ENCODE data around the gene ZNF277. TPM values are rescaled to one million over a fixed set of nuclear protein-coding genes. Genes with fewer than 3 reads are reported as not detected.

The ZNF277 gene
- total RNA-seq, 1 donor from 2014 or later = 23.7 TPM

DNA sequence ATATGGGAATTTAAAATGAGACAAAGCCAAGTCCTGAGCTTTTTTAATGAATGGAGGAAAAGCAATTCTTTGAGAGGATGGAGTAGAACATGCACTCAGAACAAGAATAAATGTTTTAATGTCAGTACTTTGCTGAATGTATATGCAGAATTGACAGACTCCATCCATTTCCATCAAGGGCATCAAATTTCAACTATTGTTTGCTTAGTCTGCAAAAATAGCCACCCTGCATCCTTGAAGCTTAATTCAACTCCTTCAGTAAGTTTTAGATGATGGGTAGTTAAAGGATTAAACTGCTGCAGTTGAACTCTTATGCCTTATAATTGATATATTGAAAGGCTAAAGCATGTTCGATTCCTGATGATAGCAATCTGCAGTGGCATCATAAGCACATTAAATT, 144.1 kb downstream of the ZNF277 start:
- no peak for TF ChIP-seq CTCF (IDR thresholded peaks at IDR 0.05; ENCODE audit: unreplicated experiment)
- no peak overlapping the region for H3K4me3 Mint-ChIP-seq
- peaks cover 16% of the 10 kb centered on the region for H3K36me3 Mint-ChIP-seq
- DNase-seq (ENCODE audit: low spot score in 2 of 2, unreplicated experiment in 2 of 2) = no peak
- no peaks in the 10 kb centered on the region for H3K27me3 Mint-ChIP-seq (ENCODE audit: low read depth)
- peaks cover 6% of the 10 kb centered on the region for H3K4me1 Mint-ChIP-seq
- peaks cover 13% of the 10 kb centered on the region for H3K9me3 Mint-ChIP-seq
- no peak overlapping the region for H3K27ac Mint-ChIP-seq

DNA sequence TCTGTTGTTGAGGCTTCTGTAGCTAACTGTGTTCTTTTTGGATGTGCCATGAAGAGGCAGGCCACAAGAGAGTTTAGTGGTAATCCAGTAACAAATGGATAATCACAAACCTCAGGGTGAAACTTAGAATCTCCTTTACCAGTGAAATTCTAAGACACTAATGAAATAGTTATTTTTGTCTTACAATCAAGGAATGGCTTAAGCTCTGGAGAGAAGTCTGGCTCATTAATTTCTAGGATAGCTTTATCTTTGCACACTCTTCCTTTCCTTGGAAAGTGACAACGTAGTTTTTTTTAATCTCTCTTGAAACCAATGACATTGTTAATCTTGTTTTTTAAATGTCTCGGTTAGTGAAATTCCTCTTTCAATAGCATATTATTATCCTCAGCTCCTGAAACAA, 150.1 kb downstream of the ZNF277 start:
- DNase-seq (ENCODE audit: low spot score in 2 of 2, unreplicated experiment in 2 of 2) = no peak
- Mint-ChIP-seq H3K4me1 (peaks cover 6% of the 10 kb centered on the region), H3K9me3 (peaks cover 19% of the 10 kb centered on the region), H3K36me3 (no peaks in the 10 kb centered on the region), H3K27me3 (ENCODE audit: low read depth) (no peaks in the 10 kb centered on the region), H3K4me3 (no peak overlapping the region), H3K27ac (no peak overlapping the region)
- TF ChIP-seq CTCF (IDR thresholded peaks at IDR 0.05; ENCODE audit: unreplicated experiment) = no peak

- H3K27ac Mint-ChIP-seq = no peak overlapping the region
- no peaks in the 10 kb centered on the region for H3K36me3 Mint-ChIP-seq
- peaks cover 9% of the 10 kb centered on the region for H3K4me1 Mint-ChIP-seq
- H3K4me3 Mint-ChIP-seq = no peak overlapping the region
- no peak for DNase-seq (ENCODE audit: low spot score in 2 of 2, unreplicated experiment in 2 of 2)
- TF ChIP-seq CTCF (IDR thresholded peaks at IDR 0.05; ENCODE audit: unreplicated experiment) = no peak
- peaks cover 19% of the 10 kb centered on the region for H3K9me3 Mint-ChIP-seq
- no peaks in the 10 kb centered on the region for H3K27me3 Mint-ChIP-seq (ENCODE audit: low read depth)
These were observed 150.6 kb downstream of the ZNF277 start for GRCh38 chr7:112357136-112357535.

DNA sequence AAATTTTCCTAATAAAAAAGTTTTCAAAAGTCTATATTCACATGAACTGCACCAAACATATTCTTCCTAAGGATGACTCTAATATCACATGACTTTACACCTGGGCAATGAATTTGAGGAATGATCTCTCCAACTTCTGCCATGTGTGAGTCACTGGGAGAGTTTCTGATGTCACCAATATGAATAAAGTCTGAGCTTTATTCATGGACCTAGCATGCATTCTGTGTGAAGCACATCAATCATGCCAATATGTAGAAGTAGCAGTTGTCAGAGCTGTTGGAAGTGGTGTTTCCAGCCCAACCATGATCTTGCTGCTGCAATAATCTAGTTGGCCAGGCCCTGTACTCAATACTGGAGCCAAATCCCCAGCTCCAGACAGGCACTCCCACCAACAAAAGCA, 152.0 kb downstream of the ZNF277 start:
- peaks cover 17% of the 10 kb centered on the region for H3K4me1 Mint-ChIP-seq
- no peak overlapping the region for H3K27ac Mint-ChIP-seq
- no peak for TF ChIP-seq CTCF (IDR thresholded peaks at IDR 0.05; ENCODE audit: unreplicated experiment)
- no peaks in the 10 kb centered on the region for H3K36me3 Mint-ChIP-seq
- peaks cover 19% of the 10 kb centered on the region for H3K9me3 Mint-ChIP-seq
- DNase-seq (ENCODE audit: low spot score in 2 of 2, unreplicated experiment in 2 of 2) = no peak
- no peak overlapping the region for H3K4me3 Mint-ChIP-seq
- H3K27me3 Mint-ChIP-seq (ENCODE audit: low read depth) = no peaks in the 10 kb centered on the region

DNA sequence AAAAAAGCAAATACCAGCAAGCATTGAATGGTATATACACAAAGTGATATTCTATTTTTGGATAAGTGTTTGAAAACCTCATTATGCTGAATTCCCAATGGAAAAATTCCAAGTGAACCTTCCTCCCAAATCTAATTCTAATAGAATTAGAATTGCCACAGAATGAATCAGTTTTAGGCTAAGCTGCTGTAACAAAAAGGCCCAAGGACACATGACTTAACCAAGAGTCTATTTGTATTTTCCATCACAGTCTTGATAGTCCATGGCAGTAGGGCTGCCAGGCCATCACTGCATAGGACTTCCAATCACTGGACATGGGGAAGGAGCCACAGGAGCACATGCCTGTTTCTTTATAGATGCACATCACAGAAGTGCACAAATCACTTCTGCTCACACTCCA, 152.6 kb downstream of the ZNF277 start:
- H3K4me3 Mint-ChIP-seq = no peak overlapping the region
- H3K36me3 Mint-ChIP-seq = no peaks in the 10 kb centered on the region
- no peaks in the 10 kb centered on the region for H3K27me3 Mint-ChIP-seq (ENCODE audit: low read depth)
- H3K27ac Mint-ChIP-seq = no peak overlapping the region
- DNase-seq (ENCODE audit: low spot score in 2 of 2, unreplicated experiment in 2 of 2) = no peak
- peaks cover 19% of the 10 kb centered on the region for H3K9me3 Mint-ChIP-seq
- no peak for TF ChIP-seq CTCF (IDR thresholded peaks at IDR 0.05; ENCODE audit: unreplicated experiment)
- H3K4me1 Mint-ChIP-seq = peaks cover 18% of the 10 kb centered on the region

- no peak for DNase-seq (ENCODE audit: low spot score in 2 of 2, unreplicated experiment in 2 of 2)
- H3K9me3 Mint-ChIP-seq = peaks cover 14% of the 10 kb centered on the region
- H3K27me3 Mint-ChIP-seq (ENCODE audit: low read depth) = no peaks in the 10 kb centered on the region
- peaks cover 18% of the 10 kb centered on the region for H3K4me1 Mint-ChIP-seq
- no peaks in the 10 kb centered on the region for H3K36me3 Mint-ChIP-seq
- no peak overlapping the region for H3K27ac Mint-ChIP-seq
- no peak overlapping the region for H3K4me3 Mint-ChIP-seq
- TF ChIP-seq CTCF (IDR thresholded peaks at IDR 0.05; ENCODE audit: unreplicated experiment) = no peak
These were observed 154.2 kb downstream of the ZNF277 start for GRCh38 chr7:112360681-112361080.
